ENCODE data around the gene MBL2. TPM values are rescaled to one million over a fixed set of nuclear protein-coding genes. Genes with fewer than 3 reads are reported as not detected.
A peak's percentile ranks its signal among the peaks of the same experiment; 100 is the strongest.

The MBL2 gene
- total RNA-seq, 1 experiment from 2014 or later, result not detected

- no peaks in the 10 kb centered on the region for H3K79me2 ChIP-seq (ENCODE audit: low read length)
- ChIA-PET POLR2A (ENCODE audit: unreplicated experiment) (no interaction called here), CTCF (interaction anchor here (0.6 to 1.7 kb wide), 2 partner anchors 11 to 30 kb away, joined by 5 to 7 read pairs; no protein-coding TSS in a partner anchor)
- ATAC-seq (peak; percentile 10), DNase-seq (peak; percentile 59)
- no peak overlapping the region for H3K4me3 ChIP-seq (ENCODE audit: low read length)
- peak overlapping the region; percentile 82 for H3K27ac ChIP-seq (ENCODE audit: low read length)
- peaks cover 25% of the 10 kb centered on the region for H3K4me1 ChIP-seq (ENCODE audit: insufficient read depth, low read length)
- H3K9ac ChIP-seq (ENCODE audit: low read length), result peak overlapping the region; percentile 55; the same call in 1 of the 2 replicates
- TF ChIP-seq CTCF (conservative IDR thresholded peaks at IDR 0.05; ENCODE audit: low read depth, low read length) (no peak), EZH2 (IDR thresholded peaks at IDR 0.05; ENCODE audit: low read length, unreplicated experiment) (no peak), EZH2phosphoT487 (IDR thresholded peaks at IDR 0.05; ENCODE audit: borderline replicate concordance, low read length) (no peak)
- H4K20me1 ChIP-seq (ENCODE audit: low read length), result no peaks in the 10 kb centered on the region
- H3K9me3 ChIP-seq (ENCODE audit: low read length), result no peaks in the 10 kb centered on the region
- H3K36me3 ChIP-seq (ENCODE audit: low read depth, low read length), result no peaks in the 10 kb centered on the region
- 0 out of 2 replicates have a peak overlapping the region, but pooled peaks have one; percentile 44 for H2AFZ ChIP-seq (ENCODE audit: low read length)
- H3K9me2 ChIP-seq (replicated peaks; ENCODE audit: low read length), result no peaks in the 10 kb centered on the region
- peak overlapping the region; percentile 65 for H3K4me2 ChIP-seq (ENCODE audit: low read length)
- intact Hi-C loops (cut with micrococcal nuclease), result no loop called here
- peaks cover 7% of the 10 kb centered on the region for H3F3A ChIP-seq (ENCODE audit: low read length, unreplicated experiment)
- no peaks in the 10 kb centered on the region for H3K27me3 ChIP-seq (ENCODE audit: low read length)
- BruUV-seq (replicated peaks), result no TSS peak
Observed at GRCh38 chr10:52770904-52771303, 1.7 kb downstream of the MBL2 start.

GRCh38 chr10:52769966-52770365 is 2.6 kb downstream of the MBL2 start:
- Histone ChIP-seq H2AFZ (ENCODE audit: low read length) (no peak overlapping the region), H3K4me3 (ENCODE audit: low read length) (no peak overlapping the region), H3F3A (ENCODE audit: low read length, unreplicated experiment) (peaks cover 7% of the 10 kb centered on the region), H3K27ac (ENCODE audit: low read length) (no peak overlapping the region), H3K27me3 (ENCODE audit: low read length) (no peaks in the 10 kb centered on the region), H3K9ac (ENCODE audit: low read length) (no peak overlapping the region), H3K4me1 (ENCODE audit: insufficient read depth, low read length) (peaks cover 25% of the 10 kb centered on the region), H3K79me2 (ENCODE audit: low read length) (no peaks in the 10 kb centered on the region), H3K9me3 (ENCODE audit: low read length) (no peaks in the 10 kb centered on the region), H4K20me1 (ENCODE audit: low read length) (no peaks in the 10 kb centered on the region), H3K9me2 (replicated peaks; ENCODE audit: low read length) (no peaks in the 10 kb centered on the region), H3K4me2 (ENCODE audit: low read length) (no peak overlapping the region), H3K36me3 (ENCODE audit: low read depth, low read length) (no peaks in the 10 kb centered on the region)
- TF ChIP-seq CTCF (conservative IDR thresholded peaks at IDR 0.05; ENCODE audit: low read depth, low read length) (no peak), EZH2 (IDR thresholded peaks at IDR 0.05; ENCODE audit: low read length, unreplicated experiment) (no peak), EZH2phosphoT487 (IDR thresholded peaks at IDR 0.05; ENCODE audit: borderline replicate concordance, low read length) (no peak)
- ATAC-seq (no peak), DNase-seq (no peak)
- ChIA-PET CTCF (no interaction called here), POLR2A (ENCODE audit: unreplicated experiment) (no interaction called here)
- intact Hi-C loops (cut with micrococcal nuclease), result no loop called here
- BruUV-seq (replicated peaks), result no TSS peak

- no TSS peak for BruUV-seq (replicated peaks)
- H3K9ac ChIP-seq (ENCODE audit: low read length), result no peak overlapping the region
- ATAC-seq (no peak), DNase-seq (no peak)
- H3K4me3 ChIP-seq (ENCODE audit: low read length), result no peak overlapping the region
- H3K27me3 ChIP-seq (ENCODE audit: low read length), result no peaks in the 10 kb centered on the region
- peaks cover 25% of the 10 kb centered on the region for H3K4me1 ChIP-seq (ENCODE audit: insufficient read depth, low read length)
- ChIA-PET POLR2A (ENCODE audit: unreplicated experiment) (no interaction called here), CTCF (no interaction called here)
- no peak overlapping the region for H3K4me2 ChIP-seq (ENCODE audit: low read length)
- intact Hi-C loops (cut with micrococcal nuclease), result no loop called here
- no peaks in the 10 kb centered on the region for H3K9me3 ChIP-seq (ENCODE audit: low read length)
- no peaks in the 10 kb centered on the region for H3K79me2 ChIP-seq (ENCODE audit: low read length)
- H3F3A ChIP-seq (ENCODE audit: low read length, unreplicated experiment), result peaks cover 7% of the 10 kb centered on the region
- no peaks in the 10 kb centered on the region for H3K36me3 ChIP-seq (ENCODE audit: low read depth, low read length)
- no peak overlapping the region for H3K27ac ChIP-seq (ENCODE audit: low read length)
- H4K20me1 ChIP-seq (ENCODE audit: low read length), result no peaks in the 10 kb centered on the region
- no peak for TF ChIP-seq EZH2 (IDR thresholded peaks at IDR 0.05; ENCODE audit: low read length, unreplicated experiment)
- no peaks in the 10 kb centered on the region for H3K9me2 ChIP-seq (replicated peaks; ENCODE audit: low read length)
- no peak overlapping the region for H2AFZ ChIP-seq (ENCODE audit: low read length)
Observed at GRCh38 chr10:52768001-52768532, 4.5 kb downstream of the MBL2 start.

All from PC-3 (cell line).